Prostate gland (tissue), 2 donors: Measurements from ENCODE around the gene KLF16.
"Not testable (repeated sequence)": the region's sequence is repeated elsewhere in the genome, so short reads cannot be mapped to it uniquely, and the experiment has no call there.

Experiments used
- CTCF ChIP-seq, 4 experiments: fragments of 200-600 bp in 2 of 4; fragments of 450-650 bp in 2 of 4; sonication (generic) in 2 of 4; IDR thresholded peaks; 1 replicate in 3 of 4; 2 replicates in 1 of 4; pipeline ENCODE4 v1.5.1; 2016 to 2019; ENCODE audit warnings: antibody characterized with exemption in 4 of 4, mild to moderate bottlenecking in 2 of 4, moderate library complexity in 2 of 4
- POLR2A ChIP-seq: fragments of 450-650 bp; IDR thresholded peaks from one replicate; pipeline ENCODE4 v1.6.1; 2016; ENCODE audit warnings: antibody characterized with exemption, mild to moderate bottlenecking

- not testable (repeated sequence) for TF ChIP-seq CTCF (IDR thresholded peaks at IDR 0.05); POLR2A
Measured at GRCh38 chr19:1878583-1878982, 15.2 kb upstream of the KLF16 start.
